HEK293 (cell line): ENCODE measurements around the gene QRICH2.

Experiments
- CTCF ChIA-PET: fragments of 350-600 bp; formaldehyde crosslinking; extraction: SDS; loops from one replicate; lab custom pipeline; 2021; ENCODE audit warnings: antibody characterized with exemption; lab: Yijun Ruan, JAX
- POLR2A ChIA-PET: fragments of 300-600 bp; formaldehyde crosslinking; extraction: SDS; loops from one replicate; lab custom pipeline; 2020; ENCODE audit warnings: antibody characterized with exemption, inconsistent platforms; lab: Yijun Ruan, JAX
- H3K27ac ChIP-seq: fragments of 200-500 bp; sonication (Bioruptor generic); 2 replicates; pipeline ENCODE4 v1.5.1; 2014; ENCODE audit warnings: low read depth, low read length, control low read depth, inconsistent platforms; ENCODE audit errors: extremely low read depth
- H3K36me3 ChIP-seq, 2 experiments: fragments of 200-500 bp in 1 of 2; sonication (Bioruptor generic) in 1 of 2; 1 replicate in 1 of 2; 2 replicates in 1 of 2; pipeline ENCODE4 v1.5.1; 2014 to 2017; ENCODE audit warnings: inconsistent platforms in 2 of 2, low read length in 2 of 2; ENCODE audit not compliant: control insufficient read depth in 2 of 2, insufficient read depth in 1 of 2
- H3K4me1 ChIP-seq: fragments of 200-500 bp; sonication (Bioruptor generic); 2 replicates; pipeline ENCODE4 v1.5.1; 2014; ENCODE audit warnings: mild to moderate bottlenecking, low read length, inconsistent platforms; ENCODE audit not compliant: control insufficient read depth, insufficient read depth
- H3K4me3 ChIP-seq: 2 replicates; pipeline ENCODE4 v1.5.1; 2011; ENCODE audit warnings: low read depth, mild to moderate bottlenecking, control low read depth, low read length, moderate library complexity
- H3K9me3 ChIP-seq: fragments of 200-500 bp; sonication (Bioruptor generic); 2 replicates; pipeline ENCODE4 v1.5.1; 2014; ENCODE audit warnings: low read depth, low read length, inconsistent platforms; ENCODE audit not compliant: control insufficient read depth, insufficient read depth
- KLF9 ChIP-seq: fragments of 450-650 bp; formaldehyde crosslinking; IDR thresholded peaks from 2 replicates; pipeline ENCODE4 v1.5.1; 2016; ENCODE audit warnings: missing biosample characterization, missing genetic modification characterization, low read depth
- MEIS1 ChIP-seq: sonication (generic); formaldehyde crosslinking; IDR thresholded peaks from 2 replicates; pipeline ENCODE4 v1.8.1; 2022; ENCODE audit warnings: missing genetic modification reagents, mild to moderate bottlenecking, borderline replicate concordance
- SCRT2 ChIP-seq: fragments of 450-650 bp; formaldehyde crosslinking; IDR thresholded peaks from 2 replicates; pipeline ENCODE4 v1.5.1; 2016; ENCODE audit warnings: missing biosample characterization, missing genetic modification characterization
- WT1 ChIP-seq: fragments of 450-650 bp; formaldehyde crosslinking; IDR thresholded peaks from 2 replicates; pipeline ENCODE4 v1.5.1; 2016; ENCODE audit warnings: missing biosample characterization, missing genetic modification characterization
- ZEB2 ChIP-seq: fragments of 450-650 bp; formaldehyde crosslinking; IDR thresholded peaks from 2 replicates; pipeline ENCODE4 v1.5.1; 2016; ENCODE audit warnings: missing biosample characterization, missing genetic modification characterization
- ZNF10 ChIP-seq: fragments of 450-650 bp; formaldehyde crosslinking; IDR thresholded peaks from 2 replicates; pipeline ENCODE4 v1.5.1; 2017; ENCODE audit warnings: missing biosample characterization, missing genetic modification characterization
- ZNF211 ChIP-seq: fragments of 450-650 bp; formaldehyde crosslinking; IDR thresholded peaks from 2 replicates; pipeline ENCODE4 v1.5.1; 2016; ENCODE audit warnings: low read depth, missing biosample characterization, missing genetic modification characterization
- ZNF350 ChIP-seq: fragments of 450-650 bp; formaldehyde crosslinking; IDR thresholded peaks from 2 replicates; pipeline ENCODE4 v1.5.0; 2017; ENCODE audit warnings: missing biosample characterization, mild to moderate bottlenecking, missing genetic modification characterization
- ZNF394 ChIP-seq: fragments of 450-650 bp; formaldehyde crosslinking; IDR thresholded peaks from 2 replicates; pipeline ENCODE4 v1.5.1; 2016; ENCODE audit warnings: missing biosample characterization, missing genetic modification characterization, mild to moderate bottlenecking, moderate library complexity, borderline replicate concordance
- ZNF473 ChIP-seq: fragments of 450-650 bp; formaldehyde crosslinking; IDR thresholded peaks from 2 replicates; pipeline ENCODE4 v1.5.1; 2017; ENCODE audit warnings: missing biosample characterization, missing genetic modification characterization
- ZNF501 ChIP-seq: fragments of 450-650 bp; formaldehyde crosslinking; IDR thresholded peaks from 2 replicates; pipeline ENCODE4 v1.5.1; 2016; ENCODE audit warnings: missing biosample characterization, missing genetic modification characterization
- ZNF521 ChIP-seq: fragments of 450-650 bp; formaldehyde crosslinking; IDR thresholded peaks from 2 replicates; pipeline ENCODE4 v1.5.1; 2017; ENCODE audit warnings: missing biosample characterization, mild to moderate bottlenecking, missing genetic modification characterization
- ZNF664 ChIP-seq: fragments of 450-650 bp; formaldehyde crosslinking; IDR thresholded peaks from 2 replicates; pipeline ENCODE4 v1.5.1; 2016; ENCODE audit warnings: missing biosample characterization, missing genetic modification characterization
- TF ChIP-seq, protein P1 (sequence below): fragments of 450-650 bp; formaldehyde crosslinking; IDR thresholded peaks from 2 replicates; pipeline ENCODE4 v1.5.1; 2016; ENCODE audit warnings: missing biosample characterization, missing genetic modification characterization
- TF ChIP-seq, protein P2 (sequence below): fragments of 450-650 bp; formaldehyde crosslinking; IDR thresholded peaks from 2 replicates; pipeline ENCODE4 v1.5.1; 2016; ENCODE audit warnings: missing biosample characterization, missing genetic modification characterization
- TF ChIP-seq, protein P3 (sequence below): fragments of 450-650 bp; formaldehyde crosslinking; IDR thresholded peaks from 2 replicates; pipeline ENCODE4 v1.5.1; 2016; ENCODE audit warnings: missing biosample characterization, missing genetic modification characterization, low read depth

Gene QRICH2

GRCh38 chr17:76235883-76236282, 72.2 kb downstream of the QRICH2 start:
- TF ChIP-seq ZNF10: 0 out of 2 replicates have a peak, but pooled peaks have one; percentile 23
- TF ChIP-seq, protein P1, sequence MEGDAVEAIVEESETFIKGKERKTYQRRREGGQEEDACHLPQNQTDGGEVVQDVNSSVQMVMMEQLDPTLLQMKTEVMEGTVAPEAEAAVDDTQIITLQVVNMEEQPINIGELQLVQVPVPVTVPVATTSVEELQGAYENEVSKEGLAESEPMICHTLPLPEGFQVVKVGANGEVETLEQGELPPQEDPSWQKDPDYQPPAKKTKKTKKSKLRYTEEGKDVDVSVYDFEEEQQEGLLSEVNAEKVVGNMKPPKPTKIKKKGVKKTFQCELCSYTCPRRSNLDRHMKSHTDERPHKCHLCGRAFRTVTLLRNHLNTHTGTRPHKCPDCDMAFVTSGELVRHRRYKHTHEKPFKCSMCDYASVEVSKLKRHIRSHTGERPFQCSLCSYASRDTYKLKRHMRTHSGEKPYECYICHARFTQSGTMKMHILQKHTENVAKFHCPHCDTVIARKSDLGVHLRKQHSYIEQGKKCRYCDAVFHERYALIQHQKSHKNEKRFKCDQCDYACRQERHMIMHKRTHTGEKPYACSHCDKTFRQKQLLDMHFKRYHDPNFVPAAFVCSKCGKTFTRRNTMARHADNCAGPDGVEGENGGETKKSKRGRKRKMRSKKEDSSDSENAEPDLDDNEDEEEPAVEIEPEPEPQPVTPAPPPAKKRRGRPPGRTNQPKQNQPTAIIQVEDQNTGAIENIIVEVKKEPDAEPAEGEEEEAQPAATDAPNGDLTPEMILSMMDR: no peak
- H3K27ac ChIP-seq: no peak overlapping the region
- CTCF ChIA-PET: interaction anchor here (1.1 to 1.2 kb wide), 2 partner anchors 44 to 56 kb away, joined by 3 to 5 read pairs; no protein-coding TSS in a partner anchor
- H3K9me3 ChIP-seq: no peaks in the 10 kb centered on the region
- no peaks in the 10 kb centered on the region for H3K36me3 ChIP-seq
- H3K4me3 ChIP-seq: no peak overlapping the region
- peaks cover 3% of the 10 kb centered on the region; the same call in 1 of the 2 replicates for H3K4me1 ChIP-seq
- POLR2A ChIA-PET: no interaction called here

DNA sequence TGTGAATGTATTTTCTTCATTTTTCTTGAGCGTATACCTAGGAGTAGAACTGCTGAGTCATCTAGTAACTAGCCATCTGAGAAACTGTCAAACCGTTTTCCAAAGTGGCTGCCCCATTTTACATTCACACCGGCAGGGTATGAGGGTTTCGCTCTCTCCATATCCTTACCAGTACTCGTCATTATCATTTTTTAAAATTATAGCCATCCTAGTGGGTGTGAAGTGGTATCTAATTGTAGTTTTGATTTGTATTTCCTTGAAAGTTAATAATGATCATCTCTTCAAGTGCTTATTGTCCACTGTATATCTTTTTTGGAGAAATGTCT, 73.8 kb downstream of the QRICH2 start:
- no peak overlapping the region for H3K4me3 ChIP-seq
- H3K9me3 ChIP-seq: no peaks in the 10 kb centered on the region
- TF ChIP-seq ZNF664 (tag by site-specific recombination) (no peak), ZEB2 (no peak), ZNF350 (tag by site-specific recombination) (no peak), ZNF521 (no peak), MEIS1 (CRISPR knock-in tag) (no peak), ZNF473 (tag by site-specific recombination) (no peak), ZNF501 (tag by site-specific recombination) (no peak), WT1 (no peak), SCRT2 (tag by site-specific recombination) (no peak), ZNF394 (no peak), ZNF211 (tag by site-specific recombination) (no peak), KLF9 (no peak)
- TF ChIP-seq, protein P2, sequence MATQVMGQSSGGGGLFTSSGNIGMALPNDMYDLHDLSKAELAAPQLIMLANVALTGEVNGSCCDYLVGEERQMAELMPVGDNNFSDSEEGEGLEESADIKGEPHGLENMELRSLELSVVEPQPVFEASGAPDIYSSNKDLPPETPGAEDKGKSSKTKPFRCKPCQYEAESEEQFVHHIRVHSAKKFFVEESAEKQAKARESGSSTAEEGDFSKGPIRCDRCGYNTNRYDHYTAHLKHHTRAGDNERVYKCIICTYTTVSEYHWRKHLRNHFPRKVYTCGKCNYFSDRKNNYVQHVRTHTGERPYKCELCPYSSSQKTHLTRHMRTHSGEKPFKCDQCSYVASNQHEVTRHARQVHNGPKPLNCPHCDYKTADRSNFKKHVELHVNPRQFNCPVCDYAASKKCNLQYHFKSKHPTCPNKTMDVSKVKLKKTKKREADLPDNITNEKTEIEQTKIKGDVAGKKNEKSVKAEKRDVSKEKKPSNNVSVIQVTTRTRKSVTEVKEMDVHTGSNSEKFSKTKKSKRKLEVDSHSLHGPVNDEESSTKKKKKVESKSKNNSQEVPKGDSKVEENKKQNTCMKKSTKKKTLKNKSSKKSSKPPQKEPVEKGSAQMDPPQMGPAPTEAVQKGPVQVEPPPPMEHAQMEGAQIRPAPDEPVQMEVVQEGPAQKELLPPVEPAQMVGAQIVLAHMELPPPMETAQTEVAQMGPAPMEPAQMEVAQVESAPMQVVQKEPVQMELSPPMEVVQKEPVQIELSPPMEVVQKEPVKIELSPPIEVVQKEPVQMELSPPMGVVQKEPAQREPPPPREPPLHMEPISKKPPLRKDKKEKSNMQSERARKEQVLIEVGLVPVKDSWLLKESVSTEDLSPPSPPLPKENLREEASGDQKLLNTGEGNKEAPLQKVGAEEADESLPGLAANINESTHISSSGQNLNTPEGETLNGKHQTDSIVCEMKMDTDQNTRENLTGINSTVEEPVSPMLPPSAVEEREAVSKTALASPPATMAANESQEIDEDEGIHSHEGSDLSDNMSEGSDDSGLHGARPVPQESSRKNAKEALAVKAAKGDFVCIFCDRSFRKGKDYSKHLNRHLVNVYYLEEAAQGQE (tag by site-specific recombination): no peak
- TF ChIP-seq, protein P3, sequence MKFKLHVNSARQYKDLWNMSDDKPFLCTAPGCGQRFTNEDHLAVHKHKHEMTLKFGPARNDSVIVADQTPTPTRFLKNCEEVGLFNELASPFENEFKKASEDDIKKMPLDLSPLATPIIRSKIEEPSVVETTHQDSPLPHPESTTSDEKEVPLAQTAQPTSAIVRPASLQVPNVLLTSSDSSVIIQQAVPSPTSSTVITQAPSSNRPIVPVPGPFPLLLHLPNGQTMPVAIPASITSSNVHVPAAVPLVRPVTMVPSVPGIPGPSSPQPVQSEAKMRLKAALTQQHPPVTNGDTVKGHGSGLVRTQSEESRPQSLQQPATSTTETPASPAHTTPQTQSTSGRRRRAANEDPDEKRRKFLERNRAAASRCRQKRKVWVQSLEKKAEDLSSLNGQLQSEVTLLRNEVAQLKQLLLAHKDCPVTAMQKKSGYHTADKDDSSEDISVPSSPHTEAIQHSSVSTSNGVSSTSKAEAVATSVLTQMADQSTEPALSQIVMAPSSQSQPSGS: no peak
- TF ChIP-seq, all 188 proteins: peak for 0
- POLR2A ChIA-PET: no interaction called here
- Histone ChIP-seq H3K27ac (no peak overlapping the region), H3K36me3 (no peaks in the 10 kb centered on the region), H3K4me1 (no peaks in the 10 kb centered on the region)
- CTCF ChIA-PET: interaction anchor here (1.6 kb wide), 1 partner anchor 52 kb away, joined by 5 read pairs; no protein-coding TSS in a partner anchor
